ENCODE measurements around the gene SERPINA4. TPM values are rescaled to one million over a fixed set of nuclear protein-coding genes. Genes with fewer than 3 reads are reported as not detected.

Gene SERPINA4
- total and polyA plus RNA-seq, 2 of the 13 experiments (the other 11 are each of a cell fraction or from before 2014, with no cell fraction given): 39.1 to 57.8 TPM

DNA sequence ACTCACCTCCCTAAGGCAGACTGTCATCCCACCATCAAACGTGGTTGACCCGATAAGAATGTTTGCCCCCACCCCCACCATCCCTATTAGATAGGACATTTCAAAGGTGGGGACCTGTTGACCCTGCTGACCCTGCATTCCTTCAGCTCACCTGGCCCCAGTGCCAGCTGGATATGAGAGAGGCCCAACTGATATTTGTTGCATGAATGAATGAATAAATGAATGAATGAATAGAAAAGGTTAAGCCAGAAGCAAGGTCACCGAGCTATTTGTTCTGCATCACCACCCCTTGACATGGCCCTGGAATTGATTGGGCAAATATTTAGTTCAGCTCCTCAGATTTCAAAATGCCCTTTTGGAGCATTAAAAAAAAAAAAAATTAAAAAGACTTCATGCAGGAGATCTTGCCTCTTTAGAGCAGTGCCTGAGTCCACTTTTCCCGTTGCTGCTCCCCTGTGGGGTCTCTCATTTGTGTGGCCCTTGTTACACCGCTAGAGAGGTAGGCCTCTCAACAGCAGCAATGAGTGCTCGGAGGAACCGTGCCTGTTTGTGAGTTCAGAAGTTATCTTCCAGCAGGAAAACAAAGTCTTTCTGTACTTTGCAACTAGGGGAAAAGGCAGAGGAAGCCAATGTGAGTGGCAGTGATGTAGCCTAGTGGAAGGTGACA is 11.5 kb downstream of the SERPINA4 start (continued):
- TF ChIP-seq GLI4 (CRISPR knock-in tag; IDR thresholded peaks at IDR 0.05; ENCODE audit: borderline replicate concordance) (no peak), ZSCAN20 (CRISPR knock-in tag; IDR thresholded peaks at IDR 0.05; ENCODE audit: borderline replicate concordance) (no peak), ZNF329 (CRISPR knock-in tag; IDR thresholded peaks at IDR 0.05; ENCODE audit: low read depth) (no peak), NFKB2 (CRISPR knock-in tag; IDR thresholded peaks at IDR 0.05; ENCODE audit: borderline replicate concordance) (no peak), ZBTB38 (CRISPR knock-in tag; IDR thresholded peaks at IDR 0.05) (no peak; the same call in 1 of the 2 replicates), KLF6 (CRISPR knock-in tag; IDR thresholded peaks at IDR 0.05) (no peak), ZMYM4 (CRISPR knock-in tag; IDR thresholded peaks at IDR 0.05) (peak; percentile 53), SNAI1 (CRISPR knock-in tag; IDR thresholded peaks at IDR 0.05; ENCODE audit: borderline replicate concordance) (peak; percentile 87; the same call in 1 of the 2 replicates), NFRKB (IDR thresholded peaks at IDR 0.05) (no peak), NFIB (CRISPR knock-in tag; IDR thresholded peaks at IDR 0.05; ENCODE audit: borderline replicate concordance) (no peak), ZNF432 (CRISPR knock-in tag; IDR thresholded peaks at IDR 0.05; ENCODE audit: borderline replicate concordance) (no peak), NKX3-1 (CRISPR knock-in tag; IDR thresholded peaks at IDR 0.05) (no peak), ZNF253 (CRISPR knock-in tag; IDR thresholded peaks at IDR 0.05; ENCODE audit: borderline replicate concordance) (no peak), ZNF337 (CRISPR knock-in tag; IDR thresholded peaks at IDR 0.05; ENCODE audit: borderline replicate concordance, low read depth) (no peak), PHF5A (CRISPR knock-in tag; IDR thresholded peaks at IDR 0.05; ENCODE audit: low read depth, unreplicated experiment) (no peak), KLF12 (CRISPR knock-in tag; IDR thresholded peaks at IDR 0.05; ENCODE audit: borderline replicate concordance) (no peak), ISL2 (CRISPR knock-in tag; IDR thresholded peaks at IDR 0.05) (peak; percentile 94), SALL1 (CRISPR knock-in tag; IDR thresholded peaks at IDR 0.05) (peak; percentile 88), HOXA9 (CRISPR knock-in tag; IDR thresholded peaks at IDR 0.05; ENCODE audit: borderline replicate concordance) (no peak), ZNF616 (CRISPR knock-in tag; IDR thresholded peaks at IDR 0.05; ENCODE audit: low read depth) (no peak), HMG20B (CRISPR knock-in tag; conservative IDR thresholded peaks at IDR 0.05) (peak; percentile 84; the same call in 1 of the 2 replicates)
- TF ChIP-seq, protein P1, sequence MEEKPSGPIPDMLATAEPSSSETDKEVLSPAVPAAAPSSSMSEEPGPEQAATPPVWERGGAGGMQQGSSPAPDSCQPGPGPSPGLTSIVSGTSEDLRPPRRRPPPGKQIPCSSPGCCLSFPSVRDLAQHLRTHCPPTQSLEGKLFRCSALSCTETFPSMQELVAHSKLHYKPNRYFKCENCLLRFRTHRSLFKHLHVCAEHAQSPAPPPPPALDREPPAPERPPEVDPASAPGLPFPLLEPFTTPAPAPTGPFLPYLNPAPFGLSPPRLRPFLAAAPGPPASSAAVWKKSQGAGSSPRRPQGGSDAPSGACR (CRISPR knock-in tag; IDR thresholded peaks at IDR 0.05): peak; percentile 26; the same call in 1 of the 2 replicates
- TF ChIP-seq, protein P2, sequence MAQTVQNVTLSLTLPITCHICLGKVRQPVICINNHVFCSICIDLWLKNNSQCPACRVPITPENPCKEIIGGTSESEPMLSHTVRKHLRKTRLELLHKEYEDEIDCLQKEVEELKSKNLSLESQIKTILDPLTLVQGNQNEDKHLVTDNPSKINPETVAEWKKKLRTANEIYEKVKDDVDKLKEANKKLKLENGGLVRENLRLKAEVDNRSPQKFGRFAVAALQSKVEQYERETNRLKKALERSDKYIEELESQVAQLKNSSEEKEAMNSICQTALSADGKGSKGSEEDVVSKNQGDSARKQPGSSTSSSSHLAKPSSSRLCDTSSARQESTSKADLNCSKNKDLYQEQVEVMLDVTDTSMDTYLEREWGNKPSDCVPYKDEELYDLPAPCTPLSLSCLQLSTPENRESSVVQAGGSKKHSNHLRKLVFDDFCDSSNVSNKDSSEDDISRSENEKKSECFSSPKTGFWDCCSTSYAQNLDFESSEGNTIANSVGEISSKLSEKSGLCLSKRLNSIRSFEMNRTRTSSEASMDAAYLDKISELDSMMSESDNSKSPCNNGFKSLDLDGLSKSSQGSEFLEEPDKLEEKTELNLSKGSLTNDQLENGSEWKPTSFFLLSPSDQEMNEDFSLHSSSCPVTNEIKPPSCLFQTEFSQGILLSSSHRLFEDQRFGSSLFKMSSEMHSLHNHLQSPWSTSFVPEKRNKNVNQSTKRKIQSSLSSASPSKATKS (CRISPR knock-in tag; IDR thresholded peaks at IDR 0.05): no peak
- TF ChIP-seq, protein P3, sequence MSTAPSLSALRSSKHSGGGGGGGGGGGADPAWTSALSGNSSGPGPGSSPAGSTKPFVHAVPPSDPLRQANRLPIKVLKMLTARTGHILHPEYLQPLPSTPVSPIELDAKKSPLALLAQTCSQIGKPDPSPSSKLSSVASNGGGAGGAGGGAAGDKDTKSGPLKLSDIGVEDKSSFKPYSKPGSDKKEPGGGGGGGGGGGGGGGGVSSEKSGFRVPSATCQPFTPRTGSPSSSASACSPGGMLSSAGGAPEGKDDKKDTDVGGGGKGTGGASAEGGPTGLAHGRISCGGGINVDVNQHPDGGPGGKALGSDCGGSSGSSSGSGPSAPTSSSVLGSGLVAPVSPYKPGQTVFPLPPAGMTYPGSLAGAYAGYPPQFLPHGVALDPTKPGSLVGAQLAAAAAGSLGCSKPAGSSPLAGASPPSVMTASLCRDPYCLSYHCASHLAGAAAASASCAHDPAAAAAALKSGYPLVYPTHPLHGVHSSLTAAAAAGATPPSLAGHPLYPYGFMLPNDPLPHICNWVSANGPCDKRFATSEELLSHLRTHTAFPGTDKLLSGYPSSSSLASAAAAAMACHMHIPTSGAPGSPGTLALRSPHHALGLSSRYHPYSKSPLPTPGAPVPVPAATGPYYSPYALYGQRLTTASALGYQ (CRISPR knock-in tag; IDR thresholded peaks at IDR 0.05): peak; percentile 92
- TF ChIP-seq, protein P4, sequence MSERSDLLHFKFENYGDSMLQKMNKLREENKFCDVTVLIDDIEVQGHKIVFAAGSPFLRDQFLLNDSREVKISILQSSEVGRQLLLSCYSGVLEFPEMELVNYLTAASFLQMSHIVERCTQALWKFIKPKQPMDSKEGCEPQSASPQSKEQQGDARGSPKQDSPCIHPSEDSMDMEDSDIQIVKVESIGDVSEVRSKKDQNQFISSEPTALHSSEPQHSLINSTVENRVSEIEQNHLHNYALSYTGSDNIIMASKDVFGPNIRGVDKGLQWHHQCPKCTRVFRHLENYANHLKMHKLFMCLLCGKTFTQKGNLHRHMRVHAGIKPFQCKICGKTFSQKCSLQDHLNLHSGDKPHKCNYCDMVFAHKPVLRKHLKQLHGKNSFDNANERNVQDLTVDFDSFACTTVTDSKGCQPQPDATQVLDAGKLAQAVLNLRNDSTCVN (CRISPR knock-in tag; IDR thresholded peaks at IDR 0.05; ENCODE audit: borderline replicate concordance): no peak

Data from HepG2 (cell line).